Panc1 (cell line): ENCODE data around the gene POLN. TPM values are rescaled to one million over a fixed set of nuclear protein-coding genes. Genes with fewer than 3 reads are reported as not detected.

Experiments
- total RNA-seq: library from RNA; stranded (reverse); gene quantifications from one replicate; pipeline ENCODE4 v1.2.1, GENCODE V29; 2021; ENCODE audit not compliant: unreplicated experiment

The POLN gene
- total RNA-seq, 1 experiment from 2014 or later, result 4.3 TPM

Other genes with a start within 250 kb of the POLN start
- gene NELFA, start 233.1 kb downstream of the POLN start, total RNA-seq, result 27.0 TPM
- 16.6 TPM for gene NAT8L, start 182.8 kb downstream of the POLN start, total RNA-seq
- 11.2 TPM for gene HAUS3, start within 50 bp of the POLN start, total RNA-seq
- gene MXD4, start 20.0 kb upstream of the POLN start, total RNA-seq, result 32.7 TPM
- 11.9 TPM for gene ZFYVE28, start 176.5 kb upstream of the POLN start, total RNA-seq
- 0.33 TPM for gene CFAP99, start 176.8 kb upstream of the POLN start, total RNA-seq
- gene RNF4, start 227.0 kb upstream of the POLN start, total RNA-seq, result 55.0 TPM